GM18526 (cell line): ENCODE measurements around the gene ERBB4.

ENCODE experiments used
- POLR2A ChIP-seq: IDR thresholded peaks from 3 replicates; pipeline ENCODE4 v1.6.1; 2011; ENCODE audit not compliant: insufficient read length; ENCODE audit errors: extremely low read depth

The ERBB4 gene

GRCh38 chr2:211404098-211404497 lies 1134.5 kb downstream of the ERBB4 start:
- no peak for TF ChIP-seq POLR2A

- no peak for TF ChIP-seq POLR2A
Observed at GRCh38 chr2:211401328-211401727, 1137.3 kb downstream of the ERBB4 start.

- TF ChIP-seq POLR2A = no peak
Observed at GRCh38 chr2:211397764-211398163, 1140.8 kb downstream of the ERBB4 start.

- TF ChIP-seq POLR2A = no peak
Observed at GRCh38 chr2:211396815-211397214, 1141.8 kb downstream of the ERBB4 start.

GRCh38 chr2:211391189-211391567 lies 1147.4 kb downstream of the ERBB4 start:
- no peak for TF ChIP-seq POLR2A

- TF ChIP-seq POLR2A = no peak
Observed at GRCh38 chr2:211390536-211391188, 1147.9 kb downstream of the ERBB4 start.

- TF ChIP-seq POLR2A = no peak
Observed at GRCh38 chr2:211387734-211388133, 1150.9 kb downstream of the ERBB4 start.

- no peak for TF ChIP-seq POLR2A
Observed at GRCh38 chr2:211380041-211380440, 1158.6 kb downstream of the ERBB4 start.

- no peak for TF ChIP-seq POLR2A
Observed at GRCh38 chr2:211376410-211376809, 1162.2 kb downstream of the ERBB4 start.

- TF ChIP-seq POLR2A = no peak
Observed at GRCh38 chr2:211373203-211373602, 1165.4 kb downstream of the ERBB4 start.

- TF ChIP-seq POLR2A = no peak
Observed at GRCh38 chr2:211371465-211371864, 1167.1 kb downstream of the ERBB4 start.

- no peak for TF ChIP-seq POLR2A
Observed at GRCh38 chr2:211368467-211368866, 1170.1 kb downstream of the ERBB4 start.

GRCh38 chr2:211367711-211368110 lies 1170.9 kb downstream of the ERBB4 start:
- no peak for TF ChIP-seq POLR2A

- no peak for TF ChIP-seq POLR2A
Observed at GRCh38 chr2:211367293-211367692, 1171.3 kb downstream of the ERBB4 start.

- TF ChIP-seq POLR2A = no peak
Observed at GRCh38 chr2:211364911-211365310, 1173.7 kb downstream of the ERBB4 start.

- no peak for TF ChIP-seq POLR2A
Observed at GRCh38 chr2:211361383-211361782, 1177.2 kb downstream of the ERBB4 start.

- no peak for TF ChIP-seq POLR2A
Observed at GRCh38 chr2:211359347-211359746, 1179.3 kb downstream of the ERBB4 start.

GRCh38 chr2:211358504-211358903 lies 1180.1 kb downstream of the ERBB4 start:
- no peak for TF ChIP-seq POLR2A

GRCh38 chr2:211354481-211354880 lies 1184.1 kb downstream of the ERBB4 start:
- no peak for TF ChIP-seq POLR2A
